ENCODE data around the gene UCP2.

UCP2 gene

GRCh38 chr11:73971175-73971719 is 11.4 kb downstream of the UCP2 start:
- no peak for DNase-seq (ENCODE audit: low read depth in 2 of 2)

GRCh38 chr11:73969991-73970800 is 12.4 kb downstream of the UCP2 start:
- no peak for DNase-seq (ENCODE audit: low read depth in 2 of 2)

- DNase-seq (ENCODE audit: low read depth in 2 of 2), result no peak
Measured at GRCh38 chr11:73969091-73969490, 13.6 kb downstream of the UCP2 start.

- no peak for DNase-seq (ENCODE audit: low read depth in 2 of 2)
Measured at GRCh38 chr11:73968356-73968966, 14.2 kb downstream of the UCP2 start.

GRCh38 chr11:73965764-73966121 is 16.9 kb downstream of the UCP2 start:
- no peak for DNase-seq (ENCODE audit: low read depth in 2 of 2)

DNA sequence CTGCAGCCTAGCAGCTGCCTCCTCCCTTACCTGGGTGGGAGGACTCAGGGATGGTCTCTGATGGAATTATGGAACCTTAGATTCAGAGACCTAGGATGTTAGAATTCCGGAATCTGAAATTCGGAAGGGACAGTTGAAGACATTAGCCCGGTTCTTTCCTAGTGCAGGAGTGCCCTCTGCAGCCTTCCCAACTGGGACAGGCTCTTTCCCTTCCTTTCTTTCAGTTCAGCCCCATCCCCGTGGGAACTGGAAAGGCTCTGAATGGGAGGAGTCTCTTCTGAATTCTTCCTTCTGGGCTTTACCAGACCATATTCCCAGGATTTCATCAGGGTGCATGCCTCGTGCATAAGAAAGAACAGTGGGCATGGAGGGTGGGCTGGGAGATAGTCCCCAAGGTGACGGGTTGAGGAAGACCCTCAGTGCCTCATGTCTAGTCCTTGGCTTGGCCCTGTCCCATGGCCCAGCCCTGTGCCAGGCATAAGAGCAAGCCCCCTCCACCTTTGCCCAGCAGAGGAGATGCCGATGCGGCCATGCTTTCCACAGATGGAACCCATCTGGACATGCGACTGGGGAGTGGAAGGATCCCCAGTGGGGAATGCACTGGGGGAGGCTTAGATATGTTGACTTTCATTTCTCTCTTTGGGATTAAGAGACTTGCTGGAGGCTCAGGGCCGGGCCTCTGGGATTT is 17.4 kb downstream of the UCP2 start:
- no peak for DNase-seq (ENCODE audit: low read depth in 2 of 2)

- no peak for DNase-seq (ENCODE audit: low read depth in 2 of 2)
Measured at GRCh38 chr11:73963861-73964260, 18.8 kb downstream of the UCP2 start.

- no peak for DNase-seq (ENCODE audit: low read depth in 2 of 2)
Measured at GRCh38 chr11:73962101-73962705, 20.4 kb downstream of the UCP2 start.

DNA sequence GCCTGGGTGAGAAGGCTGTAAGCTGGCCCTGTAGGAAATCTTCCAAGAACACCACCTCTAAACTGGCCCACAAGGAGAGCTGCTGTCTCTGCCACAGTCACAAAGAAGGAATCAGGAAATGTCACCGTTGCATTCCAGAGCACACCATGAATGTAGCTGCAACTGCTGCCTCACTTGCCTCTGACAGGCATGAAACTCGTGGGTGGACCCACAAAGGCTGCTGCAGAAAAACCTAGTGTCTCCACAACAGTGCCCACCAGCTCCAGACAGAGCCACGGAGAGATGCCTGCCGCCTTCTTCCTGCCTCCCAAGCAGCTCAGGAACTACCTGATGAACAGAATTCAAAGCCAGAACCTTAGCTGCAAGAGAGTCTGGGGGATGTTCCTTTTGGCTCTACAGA is 21.3 kb downstream of the UCP2 start:
- DNase-seq (ENCODE audit: low read depth in 2 of 2), result no peak

- DNase-seq (ENCODE audit: low read depth in 2 of 2), result no peak
Measured at GRCh38 chr11:73958521-73959141, 24.0 kb downstream of the UCP2 start.

DNA sequence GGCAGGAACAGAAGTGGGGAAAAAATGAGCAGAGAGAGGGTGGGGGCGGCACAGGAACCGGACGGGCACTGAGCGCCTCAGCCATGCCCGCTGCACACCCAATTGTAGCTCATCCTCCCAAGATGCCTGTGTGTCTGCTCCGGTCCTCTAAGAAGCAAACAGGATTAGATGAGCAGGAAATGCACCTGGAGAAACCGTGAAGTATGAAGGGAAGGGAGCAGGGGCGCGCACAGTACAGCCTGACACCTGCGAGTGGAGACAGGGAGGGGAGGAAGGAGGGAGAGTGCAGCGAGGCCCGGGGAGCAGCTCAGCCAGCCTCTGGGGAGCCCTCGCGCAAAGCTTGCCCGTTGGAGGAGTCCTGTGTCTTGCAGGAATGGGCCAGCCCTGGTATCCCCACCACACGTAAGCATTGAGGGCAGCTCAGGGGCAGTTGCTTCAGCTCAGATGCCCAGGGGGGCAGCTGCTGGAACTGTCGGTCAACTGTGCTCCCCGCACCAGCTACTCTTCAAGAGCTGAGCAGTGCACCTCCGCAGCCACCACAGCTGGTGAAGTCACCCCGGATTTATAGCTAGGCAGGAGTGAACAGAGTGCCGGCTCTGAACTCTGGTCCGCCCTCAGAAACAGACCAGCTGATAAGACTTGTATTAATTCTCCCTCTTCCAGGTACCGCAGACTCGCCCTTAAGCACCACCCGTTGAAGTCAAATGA is 24.8 kb downstream of the UCP2 start:
- DNase-seq (ENCODE audit: low read depth in 2 of 2), result no peak

GRCh38 chr11:73956876-73957653 is 25.6 kb downstream of the UCP2 start:
- no peak for DNase-seq (ENCODE audit: low read depth in 2 of 2)

DNA sequence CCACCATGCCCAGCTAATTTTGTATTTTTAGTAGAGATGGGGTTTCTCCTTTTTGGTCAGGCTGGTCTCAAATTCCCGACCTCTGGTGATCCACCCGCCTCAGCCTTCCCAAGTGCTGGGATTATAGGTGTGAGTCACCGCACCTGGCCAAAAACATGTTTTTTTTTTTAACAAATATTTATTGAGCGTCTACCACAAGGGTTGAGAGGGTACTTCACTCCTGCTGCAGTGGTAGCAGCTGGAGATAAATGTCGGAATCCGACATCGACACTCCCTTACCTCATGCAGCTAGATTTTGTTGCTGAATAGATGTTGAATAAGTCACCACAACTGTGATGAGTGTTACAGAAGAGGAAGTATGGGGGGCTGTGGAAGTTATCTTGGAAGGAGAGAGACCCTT is 30.8 kb downstream of the UCP2 start:
- DNase-seq (ENCODE audit: low read depth in 2 of 2), result no peak

DNA sequence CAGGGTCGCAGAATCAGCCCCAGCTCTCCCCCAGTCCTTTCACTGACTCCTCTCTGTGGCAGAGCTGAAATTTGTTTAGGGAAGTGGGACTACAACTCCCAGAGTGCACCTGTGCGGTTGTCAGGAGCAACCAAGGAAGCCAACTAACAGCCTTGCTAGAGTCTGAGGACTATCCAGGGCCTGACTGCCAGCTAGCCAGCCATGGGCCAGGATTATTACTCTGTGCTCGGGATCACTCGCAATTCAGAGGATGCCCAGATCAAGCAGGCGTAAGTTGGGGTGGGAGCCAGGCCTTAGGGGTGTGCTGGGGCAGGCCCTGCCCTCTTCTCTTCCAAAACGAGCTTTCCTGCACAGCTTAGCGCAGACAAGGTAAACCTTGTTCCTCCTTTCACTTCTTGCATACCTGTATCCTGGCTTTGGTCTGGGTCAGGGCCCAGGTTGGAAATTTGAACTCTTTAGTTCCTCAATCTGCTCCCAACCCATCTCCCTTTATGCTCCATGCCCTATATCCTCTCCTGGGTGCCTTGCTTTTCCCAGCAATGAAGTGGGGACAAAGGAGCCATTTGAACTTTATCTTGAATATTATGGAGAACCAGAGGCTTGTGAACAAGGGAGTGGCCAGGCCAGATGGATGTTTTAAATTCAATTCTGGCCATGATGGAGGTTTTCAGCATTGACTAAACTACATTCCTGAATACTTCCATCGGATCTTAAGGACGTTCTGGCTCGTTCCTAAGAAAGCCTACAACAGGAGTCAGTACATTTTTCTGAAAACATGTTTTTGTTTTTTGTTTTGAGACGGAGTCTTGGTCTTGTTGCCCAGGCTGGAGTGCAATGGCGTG is 31.6 kb downstream of the UCP2 start, which contains the start of gene DNAJB13:
Gene DNAJB13, plus strand, starts transcription at position 158 of the 842 bp plus-strand sequence. Its CDS starts 44 bp downstream, at position 202.
- no peak for DNase-seq (ENCODE audit: low read depth in 2 of 2)

DNA sequence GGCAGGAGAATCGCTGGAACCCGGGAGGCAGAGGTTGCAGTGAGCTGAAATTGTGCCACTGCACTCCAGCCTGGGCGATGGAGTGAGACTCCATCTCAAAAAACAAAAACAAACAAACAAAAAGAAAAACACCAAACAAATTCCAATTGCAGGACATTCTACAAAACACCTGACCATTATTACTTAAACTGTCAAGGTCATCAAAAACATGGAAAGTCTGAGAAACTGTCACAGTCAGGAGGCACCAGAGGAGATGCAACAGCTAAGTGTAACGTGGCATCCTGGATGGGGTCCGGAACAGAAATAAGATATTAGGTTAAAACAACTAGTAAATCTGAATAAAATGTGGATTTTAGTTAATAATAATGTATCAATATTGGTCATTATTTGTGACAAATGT is 32.7 kb downstream of the UCP2 start:
- no peak for DNase-seq (ENCODE audit: low read depth in 2 of 2)

- no peak for DNase-seq (ENCODE audit: low read depth in 2 of 2)
Measured at GRCh38 chr11:73949246-73949645, 33.4 kb downstream of the UCP2 start.

DNA sequence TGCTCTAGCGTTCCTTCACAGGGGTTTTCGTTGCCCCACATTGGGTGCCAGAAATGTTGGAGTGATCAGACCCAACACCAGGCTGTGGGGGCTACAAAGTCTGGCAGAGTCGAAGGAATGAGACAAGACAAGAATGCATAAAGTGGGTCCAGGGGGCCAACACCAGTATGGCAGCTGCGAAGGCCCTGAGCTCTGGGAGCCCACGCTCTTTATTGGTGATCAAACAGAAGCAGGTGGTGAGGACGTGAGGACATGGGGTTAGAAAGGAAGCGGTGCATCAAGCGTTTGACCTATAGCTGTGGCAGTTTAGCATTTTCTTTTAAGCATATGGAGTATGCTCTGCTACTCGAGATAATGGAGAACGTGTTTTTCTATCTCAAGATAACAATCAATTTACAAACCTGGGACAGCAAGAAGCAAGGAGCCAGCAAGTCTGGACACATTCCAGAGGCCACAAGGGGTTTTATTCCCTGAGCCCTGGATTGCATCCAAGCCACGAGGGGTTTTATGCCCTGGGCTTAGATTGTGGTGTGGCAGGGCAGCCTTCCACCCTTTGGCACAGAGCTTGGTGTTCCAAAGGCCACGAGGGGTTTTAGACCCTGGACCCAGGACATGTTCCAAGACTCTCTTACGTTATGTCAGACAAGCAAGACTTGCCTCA is 35.7 kb downstream of the UCP2 start:
- DNase-seq (ENCODE audit: low read depth in 2 of 2), result no peak

GRCh38 chr11:73945396-73945795 is 37.2 kb downstream of the UCP2 start:
- no peak for DNase-seq (ENCODE audit: low read depth in 2 of 2)

GRCh38 chr11:73944901-73945300 is 37.7 kb downstream of the UCP2 start:
- no peak for DNase-seq (ENCODE audit: low read depth in 2 of 2)

All from fibroblast of skin of left biceps (primary cell).